Activated B cell treated with CpG ODN at 0.5 μM for 24 hours (primary cell): ENCODE results near the gene LDAF1. TPM values are rescaled to one million over a fixed set of nuclear protein-coding genes. Genes with fewer than 3 reads are reported as not detected.

Experiments
- ATAC-seq: fragments of 200-7000 bp; cut with Tn5 transposase; one replicate; pipeline ENCODE4 v1.10.0; 2021; ENCODE audit warnings: low read depth, mild to moderate bottlenecking, moderate library complexity
- CTCF ChIA-PET: fragments of 350-600 bp; sonication (Branson Sonifier 250); formaldehyde crosslinking; loops from one replicate; lab custom pipeline; 2021; ENCODE audit warnings: antibody characterized with exemption; lab: Charles Lee
- POLR2A ChIA-PET: fragments of 350-600 bp; sonication (Branson Sonifier 250); formaldehyde crosslinking; loops from one replicate; lab custom pipeline; 2021; ENCODE audit warnings: antibody characterized with exemption; lab: Charles Lee
- DNase-seq: peaks from one replicate; pipeline ENCODE4 v3.0.0; 2022
- H3K27ac Mint-ChIP-seq: one replicate; pipeline ENCODE4 v1.8.0; 2020; ENCODE audit warnings: mixed read lengths
- H3K27me3 Mint-ChIP-seq: one replicate; pipeline ENCODE4 v1.8.0; 2021; ENCODE audit warnings: mixed read lengths
- H3K36me3 Mint-ChIP-seq: one replicate; pipeline ENCODE4 v1.8.0; 2021; ENCODE audit warnings: low read depth, mixed read lengths
- H3K4me1 Mint-ChIP-seq: one replicate; pipeline ENCODE4 v1.8.0; 2021; ENCODE audit warnings: mixed read lengths
- H3K4me3 Mint-ChIP-seq: one replicate; pipeline ENCODE4 v1.8.0; 2020; ENCODE audit warnings: mild to moderate bottlenecking, mixed read lengths
- H3K9me3 Mint-ChIP-seq: one replicate; pipeline ENCODE4 v1.8.0; 2020; ENCODE audit warnings: mixed read lengths
- CTCF ChIP-seq: fragments of 200-600 bp; IDR thresholded peaks from one replicate; pipeline ENCODE4 v1.8.0; 2022; ENCODE audit warnings: antibody characterized with exemption, mild to moderate bottlenecking
- intact Hi-C: fragments of 100-400 bp; cut with micrococcal nuclease; formaldehyde crosslinking; loops from one replicate; pipeline ENCODE4 v1.15.1; 2024
- total RNA-seq: library from RNA; stranded (reverse); gene quantifications from 2 replicates; pipeline ENCODE4 v1.2.3, GENCODE V29; 2022

LDAF1 gene
- total RNA-seq, 1 donor from 2014 or later: 17.2 TPM

GRCh38 chr16:21179983-21180365, 21.5 kb downstream of the LDAF1 start:
- ChIA-PET POLR2A (no interaction called here), CTCF (no interaction called here)
- no peak for ATAC-seq
- H3K27ac Mint-ChIP-seq: no peak overlapping the region
- peaks cover 15% of the 10 kb centered on the region for H3K9me3 Mint-ChIP-seq
- DNase-seq: no peak
- TF ChIP-seq CTCF: no peak
- H3K27me3 Mint-ChIP-seq: no peaks in the 10 kb centered on the region
- peaks cover 75% of the 10 kb centered on the region for H3K36me3 Mint-ChIP-seq
- intact Hi-C loops: no loop called here
- H3K4me1 Mint-ChIP-seq: peaks cover 9% of the 10 kb centered on the region
- H3K4me3 Mint-ChIP-seq: no peak overlapping the region

- ChIA-PET CTCF (no interaction called here), POLR2A (interaction anchor here (0.7 kb wide), 1 partner anchor 431 kb away, joined by 3 read pairs; no protein-coding TSS in a partner anchor)
- Mint-ChIP-seq H3K36me3 (peaks cover 49% of the 10 kb centered on the region), H3K9me3 (peaks cover 13% of the 10 kb centered on the region), H3K27me3 (peaks cover 2% of the 10 kb centered on the region), H3K4me1 (peaks cover 18% of the 10 kb centered on the region), H3K4me3 (no peak overlapping the region), H3K27ac (no peak overlapping the region)
- TF ChIP-seq CTCF: no peak
- intact Hi-C loops: no loop called here
- no peak for ATAC-seq
- no peak for DNase-seq
Measured at GRCh38 chr16:21183995-21184394, 25.5 kb downstream of the LDAF1 start.

- peaks cover 13% of the 10 kb centered on the region for H3K9me3 Mint-ChIP-seq
- no peak for TF ChIP-seq CTCF
- no peak overlapping the region for H3K4me3 Mint-ChIP-seq
- H3K27me3 Mint-ChIP-seq: peaks cover 2% of the 10 kb centered on the region
- POLR2A ChIA-PET: no interaction called here
- intact Hi-C loops: no loop called here
- H3K4me1 Mint-ChIP-seq: peaks cover 21% of the 10 kb centered on the region
- CTCF ChIA-PET: no interaction called here
- H3K27ac Mint-ChIP-seq: peak overlapping the region; percentile 85
- DNase-seq (no peak), ATAC-seq (peak; percentile 65)
- peaks cover 41% of the 10 kb centered on the region for H3K36me3 Mint-ChIP-seq
Measured at GRCh38 chr16:21184834-21185233, 26.4 kb downstream of the LDAF1 start.

GRCh38 chr16:21185659-21186325, 27.3 kb downstream of the LDAF1 start:
- Mint-ChIP-seq H3K4me1 (peaks cover 21% of the 10 kb centered on the region), H3K9me3 (peaks cover 13% of the 10 kb centered on the region), H3K27ac (peak overlapping the region; percentile 53), H3K36me3 (peaks cover 35% of the 10 kb centered on the region), H3K4me3 (no peak overlapping the region), H3K27me3 (peaks cover 2% of the 10 kb centered on the region)
- TF ChIP-seq CTCF: no peak
- ChIA-PET POLR2A (interaction anchor here (0.7 kb wide), 1 partner anchor 280 kb away, joined by 3 read pairs; no protein-coding TSS in a partner anchor), CTCF (interaction anchor here (0.6 to 1.2 kb wide), 2 partner anchors 115 to 1477 kb away, joined by 3 to 4 read pairs; no protein-coding TSS in a partner anchor)
- ATAC-seq (no peak), DNase-seq (no peak)
- intact Hi-C loops: no loop called here

GRCh38 chr16:21186326-21186691, 27.8 kb downstream of the LDAF1 start:
- POLR2A ChIA-PET: interaction anchor here (0.7 to 0.8 kb wide), 2 partner anchors 27 to 281 kb away, joined by 3 read pairs; no protein-coding TSS in a partner anchor
- H3K27ac Mint-ChIP-seq: no peak overlapping the region
- intact Hi-C loops: no loop called here

More at GRCh38 chr16:21186326-21186691, 27.8 kb downstream of the LDAF1 start:
- DNase-seq (no peak), ATAC-seq (no peak)
- peaks cover 21% of the 10 kb centered on the region for H3K4me1 Mint-ChIP-seq
- H3K9me3 Mint-ChIP-seq: peaks cover 13% of the 10 kb centered on the region
- H3K27me3 Mint-ChIP-seq: peaks cover 2% of the 10 kb centered on the region
- CTCF ChIA-PET: interaction anchor here (0.6 to 1.2 kb wide), 2 partner anchors 115 to 1477 kb away, joined by 3 to 4 read pairs; no protein-coding TSS in a partner anchor
- no peak for TF ChIP-seq CTCF
- no peak overlapping the region for H3K4me3 Mint-ChIP-seq
- peaks cover 29% of the 10 kb centered on the region for H3K36me3 Mint-ChIP-seq
